Measurements from ENCODE around the gene ATP1A4. TPM values are rescaled to one million over a fixed set of nuclear protein-coding genes. Genes with fewer than 3 reads are reported as not detected.

Gene ATP1A4
- total and polyA plus RNA-seq, 12 donors = 0.17 to 0.96 (median 0.46) TPM; not detected in 9

- Histone ChIP-seq H3K4me3 (no peak overlapping the region), H3K36me3 (replicated peaks in 1 of 2) (no peaks in the 10 kb centered on the region), H3K9me3 (replicated peaks in 1 of 3) (no peaks in the 10 kb centered on the region), H3K27me3 (no peaks in the 10 kb centered on the region), H3K4me1 (replicated peaks in 1 of 2) (no peaks in the 10 kb centered on the region), H3K27ac (no peak overlapping the region)
- DNase-seq = no peak
- 75 to 85% (median 79%) methylated on average over 9 of the region's 9 CpGs for WGBS, 4 donors
- no peak for TF ChIP-seq POLR2A (IDR thresholded peaks at IDR 0.05)
- TF ChIP-seq CTCF (IDR thresholded peaks at IDR 0.05) = no peak
- intact Hi-C loops (cut with DNase I) = no loop called here
Observed at GRCh38 chr1:160133990-160134770, 17.2 kb upstream of the ATP1A4 start.

- TF ChIP-seq POLR2A (IDR thresholded peaks at IDR 0.05) (no peak), CTCF (IDR thresholded peaks at IDR 0.05) (no peak)
- Histone ChIP-seq H3K9me3 (replicated peaks in 1 of 3) (no peaks in the 10 kb centered on the region), H3K36me3 (replicated peaks in 1 of 2) (no peaks in the 10 kb centered on the region), H3K4me3 (no peak overlapping the region), H3K27me3 (no peaks in the 10 kb centered on the region), H3K27ac (no peak overlapping the region), H3K4me1 (replicated peaks in 1 of 2) (no peaks in the 10 kb centered on the region)
- DNase-seq = no peak
- intact Hi-C loops (cut with DNase I) = no loop called here
- WGBS, 4 donors = 84 to 86% (median 84%) methylated on average over 20 of the region's 20 CpGs
Observed at GRCh38 chr1:160134791-160135572, 16.4 kb upstream of the ATP1A4 start.

GRCh38 chr1:160136121-160136925 lies 15.1 kb upstream of the ATP1A4 start:
- no peak for TF ChIP-seq POLR2A (IDR thresholded peaks at IDR 0.05)
- TF ChIP-seq CTCF (IDR thresholded peaks at IDR 0.05) = no peak
- intact Hi-C loops (cut with DNase I) = no loop called here
- Histone ChIP-seq H3K36me3 (replicated peaks in 1 of 2) (no peaks in the 10 kb centered on the region), H3K9me3 (replicated peaks in 1 of 3) (no peaks in the 10 kb centered on the region), H3K27me3 (no peaks in the 10 kb centered on the region), H3K4me3 (no peak overlapping the region), H3K27ac (no peak overlapping the region), H3K4me1 (replicated peaks in 1 of 2) (no peaks in the 10 kb centered on the region)
- 88 to 94% (median 92%) methylated on average over 19 to 22 of the region's 22 CpGs for WGBS, 4 donors
- no peak for DNase-seq

- Histone ChIP-seq H3K27me3 (no peaks in the 10 kb centered on the region), H3K9me3 (replicated peaks in 1 of 3) (no peaks in the 10 kb centered on the region), H3K4me1 (replicated peaks in 1 of 2) (no peaks in the 10 kb centered on the region), H3K27ac (no peak overlapping the region), H3K4me3 (no peak overlapping the region), H3K36me3 (replicated peaks in 1 of 2) (no peaks in the 10 kb centered on the region)
- no peak for DNase-seq
- TF ChIP-seq CTCF (IDR thresholded peaks at IDR 0.05) (no peak), POLR2A (IDR thresholded peaks at IDR 0.05) (no peak)
- intact Hi-C loops (cut with DNase I) = no loop called here
- WGBS, 4 donors = 85 to 92% (median 92%) methylated on average over 4 to 5 of the region's 5 CpGs
Observed at GRCh38 chr1:160136926-160137200, 14.5 kb upstream of the ATP1A4 start.
